NCI-H2196 treated with DMSO at 0.1 percent for 48 hours (cell line): ENCODE measurements around the gene PLCL2.

ENCODE experiments used
- DNase-seq: peaks from one replicate; lab custom pipeline; 2025; ENCODE audit not compliant: unreplicated experiment; lab: John Stamatoyannopoulos, UW

PLCL2 gene

DNA sequence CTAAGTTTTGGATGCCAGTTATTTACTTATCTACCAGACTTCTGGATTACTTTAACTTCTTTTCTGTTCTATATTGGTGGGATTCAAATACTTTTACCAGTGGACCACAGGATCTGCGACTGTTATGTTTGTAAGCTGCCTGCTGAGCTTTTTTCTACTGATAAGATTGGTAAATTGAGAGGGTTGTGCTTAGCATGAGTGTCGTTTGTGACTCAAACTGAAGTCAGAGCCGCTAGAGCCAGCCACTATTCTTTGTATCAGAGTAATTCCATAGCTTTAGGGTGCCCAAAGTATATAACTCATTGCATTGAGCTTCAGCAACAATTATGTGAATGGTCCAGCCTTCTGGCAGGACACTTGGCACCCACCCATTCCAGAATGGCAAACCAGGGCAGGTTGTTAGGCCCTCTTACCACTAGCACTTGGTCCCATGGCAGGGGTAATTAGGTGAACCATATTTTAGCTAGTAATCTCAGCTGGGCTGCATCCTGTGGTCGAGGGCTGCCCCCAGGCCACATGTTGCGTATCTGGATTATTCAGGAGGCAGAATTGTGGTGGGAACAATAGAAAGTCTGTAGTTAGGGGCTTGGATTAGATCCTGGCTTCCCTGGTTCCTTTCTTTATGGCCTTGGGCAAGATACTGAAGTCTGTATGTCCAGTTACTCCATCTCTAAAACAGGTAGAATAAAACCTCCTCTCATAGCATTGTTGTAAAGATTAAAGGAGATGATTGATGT lies 6.0 kb downstream of the PLCL2 start:
- DNase-seq, result no peak

DNA sequence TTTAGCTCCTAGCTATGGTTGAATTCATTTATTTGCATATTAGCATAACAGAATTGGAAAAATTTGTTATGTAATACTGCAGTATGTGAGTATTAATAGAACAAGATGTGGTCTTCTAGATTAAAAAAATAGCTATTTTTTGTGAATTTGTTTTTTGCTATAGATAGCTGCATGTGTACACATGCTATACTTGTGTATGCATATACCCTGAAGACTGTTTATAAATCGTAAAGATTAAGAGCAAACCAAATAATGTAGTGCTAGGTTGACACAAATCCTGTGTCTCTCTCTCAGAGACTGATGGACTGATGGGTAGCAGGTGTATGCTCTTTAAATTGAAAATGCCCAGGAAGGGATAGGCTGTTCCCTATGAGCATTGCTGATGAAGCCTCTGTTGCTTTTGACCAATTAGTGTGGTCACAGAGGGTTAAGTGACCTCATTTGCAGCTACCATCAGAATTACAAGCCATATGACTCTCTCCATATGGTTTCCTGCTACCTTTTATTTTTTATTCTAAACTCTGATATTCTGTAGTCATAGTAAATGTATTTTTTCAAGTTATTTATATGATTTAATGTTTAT lies 9.0 kb downstream of the PLCL2 start:
- DNase-seq, result no peak

- DNase-seq, result no peak
Measured at GRCh38 chr3:16896094-16896627, 11.4 kb downstream of the PLCL2 start.

DNA sequence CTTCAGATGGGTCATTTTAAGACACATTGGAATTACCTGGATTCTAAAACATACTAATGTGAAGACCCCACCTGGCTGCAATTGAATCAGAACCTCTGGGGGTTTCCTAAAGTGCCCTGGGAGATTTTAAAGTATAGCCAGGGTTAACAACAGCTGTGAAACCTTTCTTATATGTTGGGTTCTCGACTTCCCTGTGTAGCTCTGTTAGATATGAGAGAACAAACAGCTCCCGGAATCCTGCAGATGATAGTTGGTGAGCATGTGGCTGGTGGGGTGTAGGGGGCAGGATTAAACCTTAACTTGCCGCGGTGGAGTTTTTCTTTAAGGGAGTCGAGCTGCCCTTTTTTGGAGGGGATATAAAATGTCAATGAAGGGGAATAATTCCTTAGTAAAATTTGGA lies 12.1 kb downstream of the PLCL2 start:
- DNase-seq, result no peak

DNA sequence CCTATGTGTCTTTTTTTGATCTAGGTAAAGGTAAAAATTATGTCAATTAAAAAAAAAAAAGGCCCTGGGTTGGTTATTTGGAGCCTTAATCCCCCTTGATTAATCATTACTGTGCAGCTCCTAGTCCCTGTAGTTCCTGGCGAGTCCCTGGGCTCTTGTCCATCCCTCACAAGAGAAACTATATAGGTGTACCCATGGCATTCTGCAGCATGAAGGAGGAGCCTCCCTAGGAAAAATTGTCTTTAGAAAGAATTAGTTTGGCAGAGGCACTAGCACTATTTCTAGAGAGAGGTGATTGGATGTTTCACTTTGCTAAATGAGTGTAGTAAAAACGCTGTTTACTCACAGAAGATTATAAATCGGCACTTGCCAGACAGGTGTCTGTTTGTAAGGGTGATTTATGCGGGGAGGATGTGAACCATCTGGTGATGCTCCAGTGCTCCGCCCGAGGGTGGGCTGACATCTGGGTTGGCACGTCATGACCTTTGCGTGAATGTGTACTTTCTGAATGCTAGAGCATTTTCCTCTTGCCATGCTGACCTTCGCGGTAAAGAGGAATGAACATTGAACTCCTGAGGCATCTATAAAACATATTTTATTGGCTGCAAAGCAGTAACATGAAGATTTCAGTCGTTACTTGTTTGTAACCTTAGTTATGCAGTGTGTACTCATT lies 12.6 kb downstream of the PLCL2 start:
- DNase-seq, result no peak

- no peak for DNase-seq
Measured at GRCh38 chr3:16898595-16899395, 14.0 kb downstream of the PLCL2 start.

DNA sequence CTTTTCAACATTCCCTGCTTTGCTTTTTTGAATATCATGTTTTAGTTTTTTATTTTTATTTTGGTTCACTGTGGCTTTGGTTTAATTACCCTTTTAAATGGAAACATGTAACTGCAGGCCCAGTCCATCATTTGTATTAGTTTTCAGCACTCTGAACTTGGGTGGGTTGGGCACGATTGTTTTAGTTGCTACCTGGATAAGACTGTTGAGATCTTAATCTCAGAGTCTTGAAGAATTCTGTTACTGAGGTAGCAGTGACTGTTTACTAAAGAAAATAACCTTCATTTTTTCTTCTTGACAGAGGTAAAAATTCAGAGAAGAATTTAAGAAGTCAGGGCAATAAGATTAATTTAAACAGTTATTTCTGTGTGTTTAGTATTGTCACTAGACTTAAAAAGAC lies 15.2 kb downstream of the PLCL2 start:
- DNase-seq, result no peak

- no peak for DNase-seq
Measured at GRCh38 chr3:16900779-16901440, 16.2 kb downstream of the PLCL2 start.

DNA sequence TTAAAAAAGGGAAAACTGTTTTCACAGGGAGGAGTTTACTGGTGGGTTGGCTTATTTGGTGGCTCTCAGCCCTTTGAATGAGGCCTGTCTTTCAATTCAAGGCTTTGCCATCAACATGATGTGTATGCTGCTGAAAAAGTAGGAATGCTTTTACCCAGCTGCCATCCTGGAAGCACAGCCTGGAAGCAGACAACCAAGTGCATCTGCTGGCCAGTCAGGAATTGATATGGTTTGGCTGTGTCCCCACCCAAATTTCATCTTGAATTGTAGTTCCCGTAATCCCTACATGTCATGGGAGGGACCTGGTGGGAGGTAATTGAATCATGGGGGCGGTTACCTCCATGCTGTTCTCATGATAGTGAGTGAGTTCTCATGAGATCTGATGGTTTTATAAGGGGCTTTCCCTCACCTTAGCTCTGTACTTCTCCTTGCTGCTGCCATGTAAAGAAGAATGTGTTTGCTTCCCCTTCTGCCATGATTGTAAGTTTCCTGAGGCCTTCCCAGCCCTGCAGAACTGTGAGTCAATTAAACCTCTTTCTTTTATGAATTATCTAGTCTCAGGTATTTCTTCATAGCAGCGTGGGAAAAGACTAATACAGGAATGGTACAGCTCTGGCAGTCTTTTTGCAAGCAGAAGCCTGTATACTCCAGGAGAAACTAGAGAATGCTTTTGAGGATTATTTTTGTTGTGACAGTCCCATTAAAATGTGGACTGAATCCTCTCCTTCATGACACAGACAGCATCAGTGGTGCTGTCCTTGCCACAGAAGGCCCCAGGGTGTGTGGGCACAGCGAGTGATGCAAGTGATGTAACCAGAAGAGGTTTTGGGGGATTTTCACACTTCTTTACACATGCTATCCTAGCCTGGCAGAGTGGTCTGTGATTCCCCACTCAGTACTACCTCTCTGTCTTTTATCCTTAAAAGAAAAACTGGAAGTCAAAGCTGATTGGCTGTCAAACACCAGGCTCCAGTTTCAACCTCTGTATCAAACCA lies 20.0 kb downstream of the PLCL2 start:
- no peak for DNase-seq

GRCh38 chr3:16905704-16906103 lies 20.9 kb downstream of the PLCL2 start:
- no peak for DNase-seq

DNA sequence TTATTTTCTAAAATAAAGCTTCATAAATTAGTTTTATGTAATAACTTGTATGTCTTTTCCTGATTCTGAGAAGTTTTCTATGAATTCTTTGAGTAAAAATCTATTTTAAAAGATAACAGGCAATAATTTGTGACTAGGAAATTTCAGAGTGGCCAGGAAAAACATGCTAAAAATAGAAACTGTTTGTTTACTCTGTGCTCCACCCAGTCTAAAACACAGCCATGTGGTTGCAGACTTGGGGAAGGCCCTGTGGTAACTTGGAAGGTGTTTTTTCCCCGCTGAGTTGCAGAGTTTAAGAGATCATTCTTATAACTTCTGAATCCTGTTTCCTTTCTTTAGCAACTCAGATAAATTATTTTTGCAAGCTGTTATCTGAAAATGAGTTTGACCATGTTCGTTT lies 21.9 kb downstream of the PLCL2 start:
- no peak for DNase-seq

DNA sequence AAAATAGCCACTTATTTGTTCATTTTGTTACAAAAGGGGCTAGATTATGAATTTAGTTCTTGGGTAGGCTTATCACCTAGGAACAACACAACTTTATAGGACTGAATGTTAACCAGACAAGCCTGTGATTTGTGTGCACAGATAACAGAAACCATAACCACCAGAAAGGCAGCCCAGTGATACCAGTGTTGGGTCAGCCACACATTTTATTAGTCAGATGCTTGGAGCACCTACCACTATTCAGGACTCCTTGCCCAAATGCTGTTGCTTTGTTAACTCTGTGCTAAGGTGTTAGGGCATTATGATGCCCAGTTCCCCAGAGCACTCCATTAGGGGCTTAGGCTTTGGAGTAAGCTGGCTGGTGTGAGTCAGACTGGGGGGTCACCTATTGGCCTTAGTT lies 22.5 kb downstream of the PLCL2 start:
- no peak for DNase-seq

- no peak for DNase-seq
Measured at GRCh38 chr3:16908016-16908807, 23.5 kb downstream of the PLCL2 start.

DNA sequence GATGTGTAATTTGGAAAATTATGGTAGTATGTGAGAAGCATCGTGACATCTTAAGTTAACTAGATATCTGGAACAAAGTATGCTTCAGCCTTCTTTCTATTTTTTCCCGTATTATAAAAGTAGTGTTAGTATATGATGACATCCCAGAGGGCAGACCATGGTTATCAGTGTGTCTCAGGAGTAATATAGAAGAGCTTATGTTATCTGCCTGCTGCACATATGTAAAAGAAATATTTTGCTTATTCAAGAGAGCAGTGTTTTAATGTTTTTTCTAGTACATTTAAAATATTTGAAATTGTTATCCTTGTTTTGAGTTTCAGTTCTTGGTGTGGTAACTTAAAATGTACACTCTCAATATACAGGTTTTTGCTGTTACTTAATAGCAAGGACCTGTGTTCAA lies 24.1 kb downstream of the PLCL2 start:
- no peak for DNase-seq

DNA sequence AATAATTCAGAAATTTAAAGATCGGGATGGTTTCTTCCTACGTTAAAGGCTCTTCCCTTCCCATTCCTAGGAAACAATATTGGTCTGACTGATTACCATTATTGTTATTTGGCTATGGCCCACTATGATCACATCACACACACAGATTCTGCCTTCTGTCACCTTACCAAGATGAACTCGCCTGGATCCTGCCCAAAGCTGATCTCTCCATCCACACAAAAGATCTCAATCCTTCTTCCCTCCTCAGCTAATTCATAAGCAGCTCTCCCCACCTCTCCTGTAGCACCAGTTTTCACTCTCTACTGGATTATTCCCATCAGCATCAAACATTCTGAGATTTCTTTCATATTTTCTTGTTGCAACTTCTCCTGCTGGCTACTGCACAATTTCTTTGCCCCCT lies 25.0 kb downstream of the PLCL2 start:
- DNase-seq, result no peak

GRCh38 chr3:16910207-16910606 lies 25.5 kb downstream of the PLCL2 start:
- no peak for DNase-seq

- DNase-seq, result no peak
Measured at GRCh38 chr3:16911916-16912315, 27.2 kb downstream of the PLCL2 start.

GRCh38 chr3:16912400-16913263 lies 27.9 kb downstream of the PLCL2 start:
- DNase-seq, result no peak
